SH-SY5Y (cell line): ENCODE data around the gene MAP3K20.

Experiments
- GATA2 ChIP-seq: IDR thresholded peaks from 2 replicates; pipeline ENCODE4 v1.6.1; 2011; ENCODE audit warnings: mild to moderate bottlenecking, low read depth, low read length
- GATA3 ChIP-seq: IDR thresholded peaks from 2 replicates; pipeline ENCODE4 v1.6.1; 2011; ENCODE audit warnings: low read depth, mild to moderate bottlenecking, low read length, moderate library complexity

DNA sequence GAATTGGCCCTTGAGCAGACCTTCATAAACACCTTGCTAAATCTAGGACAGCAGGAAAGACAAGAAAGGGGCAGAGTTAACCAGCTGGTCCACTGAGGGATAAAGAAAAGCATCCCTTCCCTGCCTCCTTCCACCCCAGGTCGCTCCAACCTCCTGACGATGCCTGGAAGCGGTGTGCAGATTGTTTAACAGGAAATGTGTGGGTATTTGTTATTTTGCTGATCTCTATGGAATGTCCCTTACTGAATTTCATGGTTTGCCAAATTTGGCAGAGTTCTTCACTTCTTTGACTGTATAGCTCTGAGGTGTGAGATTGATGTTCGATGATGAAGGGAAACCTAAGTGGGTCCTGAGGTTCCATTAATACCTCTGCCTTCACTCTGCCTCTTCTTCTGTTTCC is 72.9 kb downstream of the MAP3K20 start:
- TF ChIP-seq GATA2 (no peak), GATA3 (no peak)
